Spleen (tissue), 11 donors: ENCODE results near the gene CTRL. TPM values are rescaled to one million over a fixed set of nuclear protein-coding genes. Genes with fewer than 3 reads are reported as not detected.

ENCODE experiments used
- DNase-seq: peaks from one replicate; pipeline ENCODE4 v3.0.0-alpha.2; 2020
- H3K27ac ChIP-seq, 8 donors: fragments of 200-600 bp; sonication (generic) in 7 of 8; 1 replicate in 4 of 8; 2 replicates in 4 of 8; pipeline versions ENCODE4 v1.5.0 to v1.8.0; 2016 to 2021; ENCODE audit warnings: inconsistent platforms in 4 of 8, mild to moderate bottlenecking in 4 of 8, moderate library complexity in 1 of 8
- H3K27me3 ChIP-seq, 7 donors: fragments of 200-600 bp; sonication (generic) in 6 of 7; replicated peaks in 1 of 7; 1 replicate in 4 of 7; 2 replicates in 3 of 7; pipeline versions ENCODE4 v1.5.0 to v1.8.0; 2016 to 2021; ENCODE audit warnings: inconsistent platforms in 3 of 7, mild to moderate bottlenecking in 1 of 7
- H3K36me3 ChIP-seq, 6 donors: fragments of 200-600 bp; sonication (generic) in 5 of 6; 1 replicate in 4 of 6; 2 replicates in 2 of 6; pipeline versions ENCODE4 v1.5.0 to v1.8.0; 2016 to 2021; ENCODE audit warnings: inconsistent platforms in 2 of 6
- H3K4me1 ChIP-seq, 6 donors: fragments of 200-600 bp; sonication (generic) in 5 of 6; 1 replicate in 3 of 6; 2 replicates in 3 of 6; pipeline versions ENCODE4 v1.5.0 to v1.8.0; 2016 to 2021; ENCODE audit warnings: inconsistent platforms in 3 of 6
- H3K4me3 ChIP-seq, 8 donors: fragments of 200-600 bp; sonication (generic) in 7 of 8; 1 replicate in 4 of 8; 2 replicates in 4 of 8; pipeline versions ENCODE4 v1.5.0 to v1.8.0; 2016 to 2021; ENCODE audit warnings: inconsistent platforms in 4 of 8, mild to moderate bottlenecking in 4 of 8, moderate library complexity in 2 of 8
- H3K9me3 ChIP-seq, 8 donors: fragments of 200-600 bp; sonication (generic) in 7 of 8; 1 replicate in 4 of 8; 2 replicates in 4 of 8; pipeline versions ENCODE4 v1.5.0 to v1.8.0; 2016 to 2021; ENCODE audit warnings: inconsistent platforms in 4 of 8
- CTCF ChIP-seq, 11 experiments: fragments of 200-600 bp in 7 of 11; fragments of 450-650 bp in 4 of 11; sonication (generic) in 4 of 11; IDR thresholded peaks in 8 of 11; conservative IDR thresholded peaks in 3 of 11; 1 replicate in 7 of 11; 2 replicates in 4 of 11; pipeline versions ENCODE4 v1.4.0 to v1.8.0; 2016 to 2021; ENCODE audit warnings: antibody characterized with exemption in 11 of 11, inconsistent platforms in 4 of 11, mild to moderate bottlenecking in 1 of 11
- POLR2A ChIP-seq, 3 donors: fragments of 450-650 bp; IDR thresholded peaks; one replicate each; pipeline ENCODE4 v1.5.1; 2017; ENCODE audit warnings: antibody characterized with exemption in 3 of 3, mild to moderate bottlenecking in 1 of 3
- POLR2AphosphoS5 ChIP-seq, 3 donors: sonication (generic); formaldehyde crosslinking; IDR thresholded peaks; one replicate each; pipeline ENCODE4 v1.5.1; 2017; ENCODE audit warnings: antibody characterized with exemption in 3 of 3
- WGBS, 5 donors: extraction: QIAGEN DNeasy Blood & Tissue Kit in 3 of 5; methylation state at CpG; one replicate each; pipeline versions ENCODE4 v1.1.5 to v1.1.7; 2013 to 2018; 5-methylcytosine and 5-hydroxymethylcytosine counted together
- intact Hi-C: fragments of 100-400 bp; cut with DNase I; formaldehyde crosslinking; loops from one replicate; pipeline ENCODE4 v1.15.0; 2023; ENCODE audit warnings: low total_unique reads
- polyA plus RNA-seq, 3 donors: library from polyadenylated mRNA; stranded (reverse); fragments of 200-250 nt; gene quantifications; one replicate each; pipeline ENCODE4 v1.2.1, GENCODE V29; 2013
- total RNA-seq, 7 donors: library from RNA; depleted of rRNA in 3 of 7; stranded (reverse); fragments of >200 nt in 3 of 7; fragmentation: NEBNext Ultra II Directional in 4 of 7; extraction: Animal tissue kit (Norgen Biotek cat#: 25700) in 4 of 7; gene quantifications; one replicate each; pipeline versions ENCODE4 v1.1.0 to v1.2.1, GENCODE V29; 2016 to 2021
- donor health status: healthy with polysubstance abuse.
- donor health status: DM: no; HTN: no; CAD: no; lungs with moderate emphysema.
- donor health status: DM: no; HTN: no; CAD: no.
- donor health status: Bipolar disorder and iron deficiency.
- donor health status: healthy.
- donor health status: DM: no; HTN: no; CAD: no.
- donor health status: DM: yes; HTN: yes; CAD: no.

CTRL gene
- total and polyA plus RNA-seq, 10 donors: 2.0 to 10.3 (median 4.7) TPM

- DNase-seq: no peak
- Histone ChIP-seq H3K9me3 (no peaks in the 10 kb centered on the region), H3K27ac (no peak overlapping the region), H3K4me1 (peaks cover 0 to 41% (median 13%) of the 10 kb centered on the region in 6 donors), H3K36me3 (peaks cover 0 to 45% (median 4%) of the 10 kb centered on the region in 6 donors), H3K4me3 (no peak overlapping the region), H3K27me3 (no peaks in the 10 kb centered on the region)
- no peak for TF ChIP-seq POLR2A (IDR thresholded peaks at IDR 0.05)
- TF ChIP-seq CTCF (IDR thresholded peaks at IDR 0.05 in 8 of 11, conservative IDR thresholded peaks at IDR 0.05 in 3 of 11): no peak
- TF ChIP-seq POLR2AphosphoS5 (IDR thresholded peaks at IDR 0.05): no peak
- intact Hi-C loops: no loop called here
- 94 to 99% (median 97%) methylated on average over 5 of the region's 5 CpGs for WGBS, 5 donors
Observed at GRCh38 chr16:67901734-67902133, 29.9 kb downstream of the CTRL start.

- Histone ChIP-seq H3K9me3 (no peaks in the 10 kb centered on the region), H3K4me3 (no peak overlapping the region), H3K27ac (peak overlapping the region in 4 of 8 donors; percentile 14 to 73 (median 60)), H3K27me3 (no peaks in the 10 kb centered on the region), H3K36me3 (peaks cover 0 to 18% (median 0%) of the 10 kb centered on the region in 6 donors), H3K4me1 (peaks cover 21 to 70% (median 44%) of the 10 kb centered on the region in 6 donors)
- TF ChIP-seq CTCF (IDR thresholded peaks at IDR 0.05 in 8 of 11, conservative IDR thresholded peaks at IDR 0.05 in 3 of 11) (no peak), POLR2AphosphoS5 (IDR thresholded peaks at IDR 0.05) (no peak), POLR2A (IDR thresholded peaks at IDR 0.05) (no peak)
- intact Hi-C loops: no loop called here
- no peak for DNase-seq
- 93 to 95% (median 95%) methylated on average over 3 of the region's 3 CpGs for WGBS, 5 donors
Observed at GRCh38 chr16:67897231-67897630, 34.4 kb downstream of the CTRL start.

- Histone ChIP-seq H3K27ac (peak overlapping the region; percentile 88 to 97 (median 94)), H3K36me3 (no peaks in the 10 kb centered on the region), H3K4me1 (peaks cover 21 to 63% (median 45%) of the 10 kb centered on the region in 6 donors), H3K9me3 (no peaks in the 10 kb centered on the region), H3K4me3 (peak overlapping the region; percentile 86 to 97 (median 92)), H3K27me3 (no peaks in the 10 kb centered on the region)
- no peak for DNase-seq
- 27 to 36% (median 31%) methylated on average over 13 to 14 of the region's 14 CpGs for whole genome bisulfite sequencing, 5 donors
- TF ChIP-seq POLR2AphosphoS5 (IDR thresholded peaks at IDR 0.05) (no peak), POLR2A (IDR thresholded peaks at IDR 0.05) (no peak), CTCF (IDR thresholded peaks at IDR 0.05 in 8 of 11, conservative IDR thresholded peaks at IDR 0.05 in 3 of 11) (no peak)
- intact Hi-C loops: no loop called here
Observed at GRCh38 chr16:67893743-67894399, 37.8 kb downstream of the CTRL start.

GRCh38 chr16:67892899-67893742 lies 38.5 kb downstream of the CTRL start, which contains the start of gene PSKH1:
TSS of gene PSKH1 (plus strand) at chr16:67893254. CDS start at chr16:67908750, 15,496 bp downstream.
- intact Hi-C loops: no loop called here

More at GRCh38 chr16:67892899-67893742, 38.5 kb downstream of the CTRL start, which contains the start of gene PSKH1:
- H3K4me3 ChIP-seq: peak within 1 kb of the TSS; percentile 86 to 97 (median 92)
- peaks cover 21 to 59% (median 45%) of the 10 kb centered on the region in 6 donors for H3K4me1 ChIP-seq
- H3K9me3 ChIP-seq: no peaks in the 10 kb centered on the region
- H3K36me3 ChIP-seq: no peaks in the 10 kb centered on the region
- H3K27me3 ChIP-seq: no peaks in the 10 kb centered on the region
- WGBS, 5 donors: 1% methylated on average over 47 to 90 of the region's 90 CpGs
- peak within 1 kb of the TSS; percentile 88 to 97 (median 94) for H3K27ac ChIP-seq
- TF ChIP-seq POLR2AphosphoS5 (IDR thresholded peaks at IDR 0.05) (peak; percentile 82 to 90 (median 87)), CTCF (IDR thresholded peaks at IDR 0.05 in 8 of 11, conservative IDR thresholded peaks at IDR 0.05 in 3 of 11) (peak in 2 of 11 experiments; percentile 9 to 39), POLR2A (IDR thresholded peaks at IDR 0.05) (peak in 2 of 3 donors; percentile 27 to 74)
- DNase-seq: peak; percentile 99
